HEK293 (cell line): ENCODE data around the gene RASSF1.

Experiments
- AEBP2 ChIP-seq: fragments of 450-650 bp; formaldehyde crosslinking; IDR thresholded peaks from 2 replicates; pipeline ENCODE4 v1.5.1; 2016; ENCODE audit warnings: missing biosample characterization, missing genetic modification characterization, borderline replicate concordance
- GLI2 ChIP-seq: fragments of 450-650 bp; formaldehyde crosslinking; IDR thresholded peaks from 2 replicates; pipeline ENCODE4; 2017; ENCODE audit warnings: missing biosample characterization, missing genetic modification characterization, low read depth, borderline replicate concordance
- HIC1 ChIP-seq: fragments of 450-650 bp; formaldehyde crosslinking; IDR thresholded peaks from 2 replicates; pipeline ENCODE4 v1.5.1; 2016; ENCODE audit warnings: missing biosample characterization, missing genetic modification characterization
- KLF1 ChIP-seq: fragments of 450-650 bp; formaldehyde crosslinking; IDR thresholded peaks from 2 replicates; pipeline ENCODE4 v1.5.1; 2016; ENCODE audit warnings: missing biosample characterization, missing genetic modification characterization
- KLF17 ChIP-seq: fragments of 450-650 bp; formaldehyde crosslinking; IDR thresholded peaks from 2 replicates; pipeline ENCODE4 v1.5.1; 2016; ENCODE audit warnings: missing biosample characterization, missing genetic modification characterization
- KLF8 ChIP-seq: fragments of 450-650 bp; formaldehyde crosslinking; IDR thresholded peaks from 2 replicates; pipeline ENCODE4 v1.5.1; 2016; ENCODE audit warnings: missing biosample characterization, missing genetic modification characterization
- PRDM10 ChIP-seq: fragments of 450-650 bp; formaldehyde crosslinking; IDR thresholded peaks from 2 replicates; pipeline ENCODE4 v1.5.1; 2016; ENCODE audit warnings: missing biosample characterization, missing genetic modification characterization
- REPIN1 ChIP-seq: fragments of 450-650 bp; formaldehyde crosslinking; IDR thresholded peaks from 2 replicates; pipeline ENCODE4 v1.5.1; 2017; ENCODE audit warnings: missing biosample characterization, missing genetic modification characterization, low read depth
- SCRT1 ChIP-seq: fragments of 450-650 bp; formaldehyde crosslinking; IDR thresholded peaks from 2 replicates; pipeline ENCODE4 v1.5.1; 2016; ENCODE audit warnings: missing biosample characterization, missing genetic modification characterization, borderline replicate concordance
- SCRT2 ChIP-seq: fragments of 450-650 bp; formaldehyde crosslinking; IDR thresholded peaks from 2 replicates; pipeline ENCODE4 v1.5.1; 2016; ENCODE audit warnings: missing biosample characterization, missing genetic modification characterization
- ZBTB21 ChIP-seq: fragments of 450-650 bp; formaldehyde crosslinking; IDR thresholded peaks from 2 replicates; pipeline ENCODE4 v1.5.1; 2017; ENCODE audit warnings: missing biosample characterization, missing genetic modification characterization
- ZBTB44 ChIP-seq: fragments of 450-650 bp; IDR thresholded peaks from 2 replicates; pipeline ENCODE4 v1.5.1; 2018; ENCODE audit warnings: missing biosample characterization, mild to moderate bottlenecking, missing genetic modification characterization
- ZBTB6 ChIP-seq: fragments of 450-650 bp; formaldehyde crosslinking; IDR thresholded peaks from 2 replicates; pipeline ENCODE4 v1.5.1; 2017; ENCODE audit warnings: missing biosample characterization, missing genetic modification characterization
- ZFHX2 ChIP-seq: fragments of 450-650 bp; formaldehyde crosslinking; conservative IDR thresholded peaks from 2 replicates; pipeline ENCODE4 v1.5.1; 2016; ENCODE audit warnings: missing biosample characterization, missing genetic modification characterization
- ZNF133 ChIP-seq: fragments of 450-650 bp; formaldehyde crosslinking; IDR thresholded peaks from 2 replicates; pipeline ENCODE4 v1.5.1; 2016; ENCODE audit warnings: missing biosample characterization, missing genetic modification characterization
- ZNF221 ChIP-seq: fragments of 450-650 bp; formaldehyde crosslinking; IDR thresholded peaks from 2 replicates; pipeline ENCODE4 v1.5.1; 2017; ENCODE audit warnings: missing biosample characterization, missing genetic modification characterization, borderline replicate concordance
- ZNF239 ChIP-seq: fragments of 450-650 bp; formaldehyde crosslinking; IDR thresholded peaks from 2 replicates; pipeline ENCODE4 v1.5.1; 2016; ENCODE audit warnings: missing biosample characterization, missing genetic modification characterization
- ZNF324 ChIP-seq: fragments of 450-650 bp; formaldehyde crosslinking; IDR thresholded peaks from 2 replicates; pipeline ENCODE4 v1.5.1; 2016; ENCODE audit warnings: missing biosample characterization, missing genetic modification characterization
- ZNF423 ChIP-seq: fragments of 450-650 bp; formaldehyde crosslinking; IDR thresholded peaks from 2 replicates; pipeline ENCODE4 v1.5.1; 2016; ENCODE audit warnings: missing biosample characterization, missing genetic modification characterization
- ZNF623 ChIP-seq: fragments of 450-650 bp; formaldehyde crosslinking; IDR thresholded peaks from 2 replicates; pipeline ENCODE4 v1.5.1; 2016; ENCODE audit warnings: missing biosample characterization, missing genetic modification characterization
- ZNF626 ChIP-seq: fragments of 450-650 bp; sonication (Bioruptor Pico); formaldehyde crosslinking; IDR thresholded peaks from 2 replicates; pipeline ENCODE4 v1.5.1; 2018; ENCODE audit warnings: missing biosample characterization, missing genetic modification characterization, inconsistent platforms
- ZNF658 ChIP-seq: fragments of 450-650 bp; formaldehyde crosslinking; IDR thresholded peaks from 2 replicates; pipeline ENCODE4; 2016; ENCODE audit warnings: missing biosample characterization, missing genetic modification characterization
- ZNF777 ChIP-seq: fragments of 450-650 bp; formaldehyde crosslinking; IDR thresholded peaks from 2 replicates; pipeline ENCODE4 v1.5.1; 2017; ENCODE audit warnings: missing biosample characterization, missing genetic modification characterization, borderline replicate concordance
- ZSCAN18 ChIP-seq: fragments of 450-650 bp; formaldehyde crosslinking; IDR thresholded peaks from 2 replicates; pipeline ENCODE4 v1.5.1; 2016; ENCODE audit warnings: missing biosample characterization, missing genetic modification characterization
- ZSCAN23 ChIP-seq: fragments of 450-650 bp; formaldehyde crosslinking; IDR thresholded peaks from 2 replicates; pipeline ENCODE4 v1.5.1; 2016; ENCODE audit warnings: missing biosample characterization, missing genetic modification characterization
- ZXDB ChIP-seq: fragments of 450-650 bp; formaldehyde crosslinking; IDR thresholded peaks from 2 replicates; pipeline ENCODE4 v1.5.1; 2016; ENCODE audit warnings: missing biosample characterization, missing genetic modification characterization

The RASSF1 gene

GRCh38 chr3:50298836-50299637 is 41.6 kb downstream of the RASSF1 start, which contains the start of the genes HYAL3 and NAA80 (continued):
- TF ChIP-seq AEBP2 (tag by site-specific recombination) (no peak), ZNF133 (tag by site-specific recombination) (peak; percentile 60; the same call in 1 of the 2 replicates), ZNF658 (no peak), KLF17 (tag by site-specific recombination) (peak; percentile 87; the same call in 1 of the 2 replicates), SCRT2 (no peak), ZNF221 (tag by site-specific recombination) (no peak), ZFHX2 (tag by site-specific recombination) (0 out of 2 replicates have a peak, but pooled peaks have one; percentile 8), ZNF777 (tag by site-specific recombination) (peak; percentile 36; the same call in 1 of the 2 replicates), ZNF423 (tag by site-specific recombination) (peak; percentile 62; the same call in 1 of the 2 replicates), ZBTB44 (tag by site-specific recombination) (no peak), ZXDB (tag by site-specific recombination) (peak; percentile 81), KLF8 (tag by site-specific recombination) (peak; percentile 59; the same call in 1 of the 2 replicates), ZNF239 (tag by site-specific recombination) (no peak), PRDM10 (tag by site-specific recombination) (peak; percentile 44), KLF1 (tag by site-specific recombination) (peak; percentile 92), ZNF623 (tag by site-specific recombination) (no peak), ZBTB6 (tag by site-specific recombination) (no peak), ZNF626 (tag by site-specific recombination) (no peak), ZBTB21 (tag by site-specific recombination) (peak; percentile 85), GLI2 (tag by site-specific recombination) (no peak), ZSCAN18 (tag by site-specific recombination) (no peak), SCRT1 (tag by site-specific recombination) (no peak), ZSCAN23 (tag by site-specific recombination) (no peak), ZNF324 (tag by site-specific recombination) (peak; percentile 77; the same call in 1 of the 2 replicates), REPIN1 (0 out of 2 replicates have a peak, but pooled peaks have one; percentile 65), HIC1 (peak; percentile 87)
